ENCODE data around the gene SEMA3A.

The SEMA3A gene

DNA sequence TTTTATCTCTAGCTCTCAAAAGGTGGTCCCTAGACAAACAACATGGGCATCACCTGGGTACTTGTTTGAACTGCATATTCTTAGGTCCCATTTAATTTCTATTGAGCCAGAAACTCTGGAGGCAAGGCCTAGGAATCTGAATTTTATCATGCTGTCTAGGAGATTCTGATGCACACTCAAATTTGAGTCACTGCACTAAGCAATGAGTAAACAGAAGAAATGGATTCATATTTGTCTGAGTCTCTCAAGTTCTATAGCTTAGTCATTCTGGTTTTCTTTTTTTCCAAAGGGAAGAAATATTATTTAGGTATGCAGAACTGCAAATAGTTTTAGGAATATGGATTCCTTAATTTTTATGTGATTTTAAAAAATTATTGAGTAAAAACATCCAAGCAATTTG, 185.5 kb downstream of the SEMA3A start:
- DNase-seq (ENCODE audit: low read depth): no peak

DNA sequence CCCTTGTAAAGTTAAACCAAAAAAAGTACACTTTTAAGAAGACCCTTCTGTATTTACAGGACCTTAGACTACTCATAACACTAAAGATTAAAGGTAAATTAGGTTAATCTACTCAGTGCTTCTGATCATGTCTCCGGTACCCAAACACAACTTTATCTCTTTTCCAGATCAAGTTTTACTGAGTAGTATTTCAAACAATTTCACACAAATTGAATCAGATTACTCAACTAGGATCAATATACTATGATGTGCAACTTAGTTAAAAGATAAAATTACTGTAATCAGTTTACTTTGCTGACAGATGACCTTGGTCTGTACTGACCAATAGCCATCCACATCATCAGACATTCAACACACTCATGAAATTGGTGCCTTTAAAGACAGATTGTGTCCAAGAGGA, 191.4 kb downstream of the SEMA3A start:
- no peak for DNase-seq (ENCODE audit: low read depth)

DNA sequence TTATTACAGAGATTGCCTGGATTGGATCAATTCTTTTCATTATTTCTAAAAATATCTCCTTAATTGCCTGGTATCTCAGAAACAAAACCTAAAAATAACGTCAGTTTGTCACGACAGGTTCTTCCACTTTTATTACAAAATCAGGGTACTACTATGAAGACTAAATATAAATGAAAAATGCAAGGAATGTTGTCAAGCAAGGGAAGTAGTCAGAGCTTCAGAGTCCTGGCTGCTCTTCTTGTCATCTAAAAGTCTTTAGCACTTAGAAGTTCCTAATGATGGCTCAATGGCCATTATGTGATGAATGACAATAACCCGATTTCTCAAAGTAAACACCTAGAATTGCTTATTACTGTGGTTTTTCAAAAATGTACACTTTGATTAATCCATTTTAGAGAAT, 192.2 kb downstream of the SEMA3A start:
- no peak for DNase-seq (ENCODE audit: low read depth)

DNA sequence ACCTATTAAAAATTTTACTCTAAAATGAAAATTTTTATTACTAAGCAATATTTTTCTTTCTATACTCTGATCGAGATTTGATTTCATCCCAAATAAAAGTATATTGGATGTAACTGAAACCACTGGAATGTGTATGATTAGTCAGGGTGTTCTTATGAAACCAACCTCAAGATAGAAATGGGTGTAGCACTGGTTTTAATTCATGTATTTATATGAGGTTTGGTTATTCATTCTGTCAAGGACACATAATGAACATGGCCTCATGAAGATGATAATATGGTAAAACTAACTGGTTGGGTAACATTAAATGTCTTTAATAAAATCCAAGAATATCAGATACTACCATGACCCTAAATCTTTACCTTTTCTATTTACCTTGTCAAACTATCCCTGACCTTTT, 197.7 kb downstream of the SEMA3A start:
- DNase-seq (ENCODE audit: low read depth): no peak

DNA sequence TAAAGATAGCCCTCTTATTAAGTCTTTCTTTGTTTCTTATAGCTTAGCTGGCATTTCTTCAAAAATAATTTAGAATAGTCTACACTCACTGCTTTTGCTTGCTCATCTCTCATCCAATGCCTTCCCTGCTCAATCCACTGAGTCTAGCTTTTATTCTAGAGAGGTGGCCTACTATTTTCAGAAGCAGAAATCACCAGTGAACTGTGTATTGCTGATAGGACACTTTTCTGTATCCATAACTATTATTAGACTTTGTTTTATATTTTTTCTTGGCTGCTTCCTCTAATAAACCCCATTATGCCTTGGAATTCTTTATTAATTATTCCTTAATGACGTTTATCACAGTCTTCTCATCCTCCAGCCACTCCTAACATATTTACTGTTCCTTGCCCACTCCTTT, 206.8 kb downstream of the SEMA3A start:
- no peak for DNase-seq (ENCODE audit: low read depth)

DNA sequence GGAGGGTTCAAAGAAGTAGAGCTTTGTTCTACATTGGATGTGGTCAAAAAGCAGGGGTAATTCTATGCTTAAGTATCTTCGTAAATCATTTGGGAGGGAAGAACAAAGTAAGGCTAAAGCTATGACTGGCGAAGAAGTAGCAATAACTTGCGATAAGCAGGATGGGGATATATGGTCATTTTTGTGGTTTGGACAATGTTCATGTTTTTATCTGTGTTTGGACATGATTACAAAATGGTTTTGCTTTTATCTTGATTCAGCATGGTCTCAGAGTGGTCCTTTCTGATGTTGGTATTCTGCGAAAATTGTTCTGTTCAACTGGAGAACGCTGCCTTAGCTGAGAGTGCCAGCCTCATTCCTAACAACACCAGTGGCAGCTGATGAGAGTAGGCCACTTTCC, 208.8 kb downstream of the SEMA3A start:
- no peak for DNase-seq (ENCODE audit: low read depth)

DNA sequence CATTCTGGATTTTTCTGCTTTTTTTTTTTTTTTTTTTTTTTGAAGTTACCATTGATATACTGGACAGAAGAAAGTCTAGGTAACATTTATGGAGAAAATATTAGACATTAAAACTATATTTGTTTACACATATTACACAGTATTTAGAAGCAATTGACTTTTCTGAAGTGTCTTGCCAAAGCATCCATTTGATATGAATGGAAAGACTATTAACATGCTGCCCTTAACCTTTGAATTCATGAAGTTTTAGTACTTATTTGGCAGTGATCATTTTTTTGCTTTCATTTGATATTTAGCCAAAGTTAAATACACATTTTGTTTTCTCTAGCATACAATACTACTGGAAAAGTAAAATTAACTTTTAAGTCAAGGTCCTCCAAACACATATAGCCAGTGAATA, 210.0 kb downstream of the SEMA3A start:
- no peak for DNase-seq (ENCODE audit: low read depth)

DNA sequence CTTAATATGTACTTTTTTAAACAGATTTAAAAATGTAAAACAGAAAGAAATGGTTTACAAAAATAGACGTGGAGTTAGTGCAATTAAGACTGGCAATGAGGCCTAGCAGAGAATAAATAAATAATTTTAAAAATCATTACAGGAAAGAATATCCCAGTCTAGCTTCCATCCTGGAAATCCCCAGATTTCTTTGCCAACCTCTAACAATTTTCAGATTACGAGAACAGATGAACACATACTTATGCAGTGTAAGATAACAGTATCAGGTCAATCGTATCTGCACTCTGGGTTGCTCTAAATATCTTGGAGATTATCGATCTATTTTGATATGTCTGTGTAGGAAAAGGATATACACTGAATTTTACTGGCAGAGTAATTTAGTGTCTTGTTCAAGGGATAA, 210.5 kb downstream of the SEMA3A start:
- no peak for DNase-seq (ENCODE audit: low read depth)

DNA sequence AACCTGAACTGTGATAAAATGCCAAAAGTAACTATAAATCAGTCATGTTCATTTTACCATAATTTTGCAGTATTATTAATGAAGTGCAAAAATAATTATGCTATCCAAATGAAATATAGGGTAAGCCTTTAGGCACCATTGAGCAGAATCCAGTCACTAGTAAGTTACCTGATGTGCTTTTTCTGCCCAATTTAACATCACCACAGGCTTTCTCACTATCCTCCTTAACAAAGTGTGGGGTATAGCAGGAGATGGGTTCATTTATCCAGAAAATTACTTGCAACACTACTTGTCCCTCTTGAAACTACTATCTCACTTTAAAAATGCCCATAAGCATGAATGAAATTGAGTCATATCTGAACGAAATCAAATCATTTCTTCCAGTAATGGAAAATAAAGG, 211.0 kb downstream of the SEMA3A start:
- no peak for DNase-seq (ENCODE audit: low read depth)

DNA sequence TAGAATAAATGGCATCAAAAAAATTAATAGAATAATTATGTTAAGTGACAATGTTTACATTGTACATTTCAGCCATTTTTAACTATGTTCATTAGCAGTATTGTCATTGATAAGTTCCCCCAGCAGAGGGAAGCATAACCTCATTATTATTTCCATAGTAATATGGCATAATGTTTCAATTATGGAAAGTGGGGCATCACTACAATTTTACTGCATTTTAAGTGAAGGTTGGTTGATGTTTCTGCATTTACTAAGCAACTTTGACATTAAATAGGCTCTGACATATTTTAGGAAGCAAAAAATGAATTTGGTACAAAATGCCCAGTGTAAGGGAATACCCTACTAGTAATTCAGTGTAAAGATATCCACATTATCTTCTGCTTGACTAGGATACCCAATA, 218.3 kb downstream of the SEMA3A start:
- no peak for DNase-seq (ENCODE audit: low read depth)

DNA sequence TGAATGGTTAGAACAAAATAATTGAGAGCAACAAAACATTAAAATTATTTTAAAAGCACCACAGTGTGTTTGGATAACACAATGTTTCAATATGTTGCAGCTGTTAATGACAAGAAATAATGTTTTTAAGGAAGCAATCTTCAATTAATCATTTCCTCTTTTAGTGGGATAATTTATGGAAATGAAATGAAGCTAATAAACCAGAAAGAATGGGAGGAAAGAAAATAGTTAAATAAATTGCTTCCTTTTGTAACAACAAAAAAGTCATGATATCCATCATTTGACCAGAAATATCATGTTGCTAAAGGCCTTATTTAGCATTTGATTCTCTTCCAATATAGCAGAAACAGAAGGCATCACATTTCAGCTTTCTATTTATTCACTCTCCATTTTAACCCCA, 224.5 kb downstream of the SEMA3A start:
- DNase-seq (ENCODE audit: low read depth): no peak

DNA sequence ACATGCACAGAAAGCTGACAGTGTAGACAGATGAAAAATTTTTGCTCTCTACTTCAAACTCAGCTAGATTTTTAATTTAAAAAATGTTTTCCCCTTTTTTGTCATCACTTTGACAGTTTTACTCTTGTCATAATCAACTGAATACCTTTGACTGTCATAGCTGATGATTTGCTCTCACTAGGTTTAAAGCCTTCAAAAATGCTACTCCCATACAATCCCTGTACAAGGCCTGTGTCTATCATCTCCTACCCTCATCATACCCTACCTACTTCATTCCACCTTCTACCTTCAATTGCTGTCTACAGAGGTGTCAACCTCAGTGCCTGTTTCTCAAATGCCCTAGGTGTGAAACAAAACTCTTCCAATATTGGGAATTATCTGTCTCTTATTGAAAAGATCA, 230.3 kb downstream of the SEMA3A start:
- no peak for DNase-seq (ENCODE audit: low read depth)

DNA sequence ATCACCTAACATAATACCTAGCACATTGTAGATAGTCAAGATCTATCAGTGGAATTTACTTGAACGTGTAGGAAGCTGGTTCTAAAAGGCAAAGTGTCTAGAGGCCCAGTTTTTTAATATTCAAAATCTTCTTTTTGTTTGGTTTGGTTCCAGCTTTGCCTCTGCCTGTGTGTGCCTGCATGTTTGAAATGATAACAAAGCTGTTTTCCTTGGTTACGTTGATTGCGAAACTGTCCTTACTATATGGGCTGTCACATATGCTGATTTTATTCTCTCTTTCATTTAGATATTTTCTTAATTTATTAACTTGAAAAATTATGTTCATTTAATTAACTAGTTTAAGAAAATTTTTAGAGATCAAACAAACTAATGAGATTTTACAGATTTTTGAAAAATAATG, 237.3 kb downstream of the SEMA3A start:
- no peak for DNase-seq (ENCODE audit: low read depth)

DNA sequence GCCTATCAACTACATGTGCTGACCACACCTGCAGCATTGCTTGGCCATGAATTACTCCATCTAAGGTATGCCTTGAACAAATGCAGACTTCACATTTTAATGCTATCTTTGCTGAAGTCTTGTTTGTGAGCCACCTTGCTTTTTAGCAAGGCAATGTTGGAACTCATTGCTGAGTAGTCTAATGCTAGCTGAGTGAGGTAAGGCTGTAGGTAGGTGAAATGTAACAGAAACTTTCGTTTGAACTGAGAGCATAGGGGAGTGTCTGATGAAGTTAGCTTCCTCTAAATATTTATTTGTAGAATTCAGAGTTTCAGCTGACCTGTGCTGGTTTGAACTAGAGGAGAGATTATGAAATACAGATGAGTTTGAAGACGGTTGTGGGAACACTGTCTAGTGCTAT, 238.5 kb downstream of the SEMA3A start:
- no peak for DNase-seq (ENCODE audit: low read depth)

DNA sequence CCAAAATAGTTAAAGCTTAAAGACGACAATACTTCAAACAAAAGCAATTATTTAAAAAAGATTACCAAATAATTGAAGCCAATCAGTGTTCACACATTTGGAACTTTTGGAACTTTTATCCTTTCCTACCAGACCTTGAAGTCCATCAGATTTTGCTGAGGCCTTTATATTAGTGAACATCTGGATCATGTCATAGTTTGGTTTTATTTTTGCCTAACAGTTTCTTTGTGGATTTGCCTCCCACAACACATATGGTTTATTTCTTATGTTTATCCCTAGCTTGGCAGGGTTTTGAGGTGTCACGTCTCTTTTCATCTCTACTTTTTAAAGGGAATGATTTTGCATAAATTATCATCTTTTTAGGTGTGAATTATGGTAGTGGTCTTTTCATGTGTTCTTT, 242.4 kb downstream of the SEMA3A start:
- DNase-seq (ENCODE audit: low read depth): no peak

DNA sequence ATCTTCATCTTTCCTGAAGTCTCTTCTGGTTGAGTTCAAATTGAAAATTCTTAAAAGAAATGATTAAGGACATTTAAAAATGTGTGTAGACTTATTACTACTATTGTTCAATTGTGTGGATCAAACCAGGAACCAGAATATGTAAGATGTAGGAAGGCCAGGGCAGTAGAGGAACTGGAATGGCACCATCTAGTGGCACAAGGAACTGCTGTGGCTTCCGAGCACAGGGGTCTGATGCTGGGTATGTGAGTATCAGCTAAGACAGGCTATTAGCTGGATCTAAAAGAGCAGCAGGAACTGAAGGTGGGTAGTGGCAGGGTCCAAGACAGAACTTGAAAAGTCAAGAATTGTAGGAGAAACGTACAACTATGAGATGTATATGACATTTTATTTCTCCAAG, 247.3 kb downstream of the SEMA3A start:
- DNase-seq (ENCODE audit: low read depth): no peak

DNA sequence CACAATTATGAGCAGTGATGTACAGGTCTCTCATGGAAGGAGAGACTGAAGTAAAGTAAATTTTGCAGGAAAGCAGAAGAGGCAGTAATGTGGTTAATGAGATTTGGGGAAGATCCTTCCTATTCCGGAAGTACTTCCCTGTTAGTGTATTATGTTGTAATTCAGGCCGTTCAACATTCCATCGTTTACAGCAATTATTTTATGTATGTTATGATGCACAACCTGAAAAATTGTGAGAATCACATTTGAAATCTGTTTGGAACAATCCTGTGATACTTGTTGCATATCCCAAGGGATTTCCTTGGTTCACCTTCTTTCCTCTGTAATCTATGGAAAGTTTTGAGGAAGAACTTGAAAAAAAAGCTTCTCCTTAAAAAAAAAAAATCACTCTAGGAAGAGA, 247.8 kb downstream of the SEMA3A start:
- no peak for DNase-seq (ENCODE audit: low read depth)

DNA sequence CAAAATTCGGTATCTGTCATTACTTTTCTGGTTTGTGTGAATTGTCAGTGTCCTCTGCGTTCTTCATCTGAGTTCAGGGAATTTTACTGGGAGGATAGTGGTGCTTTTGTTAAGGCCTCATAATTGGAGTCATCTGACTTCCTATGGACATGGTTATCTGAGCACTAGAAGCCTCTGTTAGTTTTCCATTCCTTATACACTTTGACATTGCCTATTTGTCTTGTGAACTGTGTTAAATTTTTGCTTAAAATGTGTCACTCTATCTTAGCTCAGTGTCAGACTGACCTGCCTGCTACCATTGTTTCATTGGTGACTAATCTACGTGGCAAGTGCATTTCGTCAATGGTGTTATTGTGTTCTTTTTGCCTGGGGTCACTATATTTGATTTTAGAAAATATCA, 253.3 kb downstream of the SEMA3A start:
- DNase-seq (ENCODE audit: low read depth): no peak

DNA sequence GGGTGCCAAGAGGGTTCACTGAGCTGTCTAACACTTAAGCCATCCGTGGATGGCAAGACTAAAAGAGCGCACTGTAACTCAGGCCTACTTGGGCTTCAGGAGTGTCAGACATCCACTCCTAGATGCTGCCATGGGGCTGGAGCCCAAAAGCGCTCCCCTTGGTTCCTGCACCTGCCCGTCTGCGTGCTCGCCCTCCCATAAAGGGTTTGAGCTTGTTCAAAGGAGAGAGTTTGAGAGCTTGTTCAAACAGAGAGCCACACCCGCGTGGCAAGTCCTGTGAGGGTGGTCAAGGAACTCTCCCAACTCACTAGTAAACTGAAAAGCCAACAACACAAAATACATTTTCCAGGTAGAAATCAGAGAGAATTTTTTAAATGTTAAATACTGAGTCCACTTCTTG, 256.7 kb downstream of the SEMA3A start:
- no peak for DNase-seq (ENCODE audit: low read depth)

DNA sequence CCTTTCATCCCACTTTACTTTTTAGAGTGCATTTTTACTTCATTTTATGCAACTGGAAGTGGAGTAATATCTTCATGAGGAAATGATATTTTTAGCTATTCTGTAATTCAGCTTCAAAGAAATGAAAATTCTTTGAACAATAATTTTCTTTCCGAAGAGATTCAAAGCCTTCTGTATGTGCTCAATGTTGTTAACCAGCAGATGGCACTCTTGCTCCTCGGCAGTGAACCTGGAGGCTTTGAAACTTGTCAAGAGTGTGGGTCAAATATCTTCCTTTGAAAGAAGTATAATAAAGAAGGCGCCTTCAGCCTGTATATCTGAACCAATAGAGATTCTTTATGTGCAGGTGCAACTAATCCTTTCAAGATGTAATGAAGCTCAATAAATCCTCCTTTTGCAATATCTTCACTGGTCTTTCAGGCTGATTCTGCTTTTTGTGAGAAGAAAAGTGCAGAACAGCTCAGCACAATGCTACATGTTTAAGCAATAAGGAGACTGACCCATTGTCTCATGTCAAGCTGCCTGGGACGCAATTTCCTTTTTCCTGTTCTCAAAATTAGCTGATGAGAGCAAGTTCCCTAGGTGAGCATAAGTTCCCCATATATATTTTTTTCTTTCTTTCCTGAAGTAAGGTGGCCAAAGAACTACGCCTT, 258.4 kb downstream of the SEMA3A start:
- peak; percentile 41 for DNase-seq (ENCODE audit: low read depth)

DNA sequence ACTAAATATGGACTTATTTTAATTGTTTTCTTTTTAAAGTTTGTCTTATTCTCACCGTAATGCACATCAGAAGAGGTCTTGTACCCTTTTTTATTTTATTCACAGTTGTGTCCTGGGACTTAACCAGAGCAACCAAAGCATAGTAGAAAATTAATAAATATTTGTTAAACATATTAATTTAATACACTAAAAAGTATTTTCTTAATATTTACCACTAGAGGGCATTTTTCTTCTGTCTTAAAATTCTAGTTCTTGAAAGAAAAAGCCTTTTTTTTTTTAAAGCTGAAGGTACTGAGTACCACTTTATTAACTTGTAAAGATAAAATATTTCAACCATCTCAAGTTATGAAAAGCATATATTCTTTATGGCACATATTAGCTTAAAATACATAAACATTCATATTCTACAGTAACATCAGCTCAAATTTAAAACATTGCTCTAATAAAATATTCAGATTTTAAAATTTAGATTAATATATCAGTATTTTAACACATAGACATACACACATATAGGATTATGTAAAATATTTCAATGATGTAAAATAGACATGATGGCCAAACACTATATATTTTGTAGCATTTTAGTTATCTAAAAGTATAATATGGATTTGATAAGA, 260.4 kb downstream of the SEMA3A start:
- no peak for DNase-seq (ENCODE audit: low read depth)

DNA sequence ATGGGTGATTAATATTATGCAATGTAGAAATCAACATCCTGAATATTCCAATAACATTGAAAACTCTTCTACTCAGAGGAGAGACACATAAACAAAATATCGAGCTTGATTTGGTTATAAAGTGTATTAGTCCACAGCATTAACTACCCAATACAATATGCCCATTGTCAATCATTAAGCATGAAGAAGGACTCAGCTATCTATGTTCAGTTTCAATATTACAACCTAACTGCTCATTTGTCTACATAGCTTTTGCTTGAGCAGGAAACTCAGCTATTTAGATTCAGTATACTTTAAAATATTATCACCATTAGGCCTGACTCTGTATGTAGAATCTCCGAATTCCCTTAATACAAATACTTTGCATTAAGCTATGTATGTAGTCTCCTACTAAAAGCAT, 262.6 kb downstream of the SEMA3A start:
- DNase-seq (ENCODE audit: low read depth): no peak

DNA sequence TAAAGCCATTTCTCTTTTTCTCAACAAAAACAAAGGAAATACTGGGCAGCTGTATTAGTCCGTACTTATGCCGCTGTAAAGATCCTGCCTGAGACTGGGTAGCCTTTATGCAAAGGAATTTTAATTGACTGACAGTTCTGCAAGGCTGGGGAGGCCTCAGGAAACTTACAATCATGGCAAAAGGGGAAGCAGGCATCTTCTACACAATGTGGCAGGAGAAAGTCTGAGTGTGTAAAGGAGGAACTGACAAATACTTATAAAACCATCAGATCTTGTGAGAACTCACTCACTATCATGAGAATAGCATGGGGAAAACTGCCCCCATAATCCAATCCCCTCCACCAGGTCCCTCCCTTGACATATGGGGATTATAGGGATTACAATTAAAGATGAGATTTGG, 264.3 kb downstream of the SEMA3A start:
- no peak for DNase-seq (ENCODE audit: low read depth)

DNA sequence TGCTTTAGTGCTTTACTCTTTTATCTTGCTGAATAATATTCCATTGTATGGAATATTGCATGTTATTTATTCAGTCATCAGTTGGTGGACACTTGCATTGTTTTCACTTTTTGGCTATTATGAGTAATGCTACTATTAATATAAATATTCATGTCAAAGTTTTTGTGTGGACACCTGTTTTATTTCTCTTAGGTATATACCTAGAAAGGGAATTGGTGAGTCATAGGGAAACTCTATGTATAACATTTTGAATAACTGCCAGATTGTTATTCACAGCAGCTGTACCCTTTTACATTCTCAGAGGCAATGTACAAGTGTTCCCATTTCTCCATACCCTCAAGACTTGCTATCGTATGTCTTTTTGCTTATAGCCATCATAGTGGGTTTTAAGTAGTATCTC, 268.7 kb downstream of the SEMA3A start:
- DNase-seq (ENCODE audit: low read depth): no peak

All from GM04504 (cell line).